ENCODE data around the gene NAB1.
"Not testable (repeated sequence)": the region's sequence is repeated elsewhere in the genome, so short reads cannot be mapped to it uniquely, and the experiment has no call there.

NAB1 gene, protein sequence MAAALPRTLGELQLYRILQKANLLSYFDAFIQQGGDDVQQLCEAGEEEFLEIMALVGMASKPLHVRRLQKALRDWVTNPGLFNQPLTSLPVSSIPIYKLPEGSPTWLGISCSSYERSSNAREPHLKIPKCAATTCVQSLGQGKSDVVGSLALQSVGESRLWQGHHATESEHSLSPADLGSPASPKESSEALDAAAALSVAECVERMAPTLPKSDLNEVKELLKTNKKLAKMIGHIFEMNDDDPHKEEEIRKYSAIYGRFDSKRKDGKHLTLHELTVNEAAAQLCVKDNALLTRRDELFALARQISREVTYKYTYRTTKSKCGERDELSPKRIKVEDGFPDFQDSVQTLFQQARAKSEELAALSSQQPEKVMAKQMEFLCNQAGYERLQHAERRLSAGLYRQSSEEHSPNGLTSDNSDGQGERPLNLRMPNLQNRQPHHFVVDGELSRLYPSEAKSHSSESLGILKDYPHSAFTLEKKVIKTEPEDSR

DNA sequence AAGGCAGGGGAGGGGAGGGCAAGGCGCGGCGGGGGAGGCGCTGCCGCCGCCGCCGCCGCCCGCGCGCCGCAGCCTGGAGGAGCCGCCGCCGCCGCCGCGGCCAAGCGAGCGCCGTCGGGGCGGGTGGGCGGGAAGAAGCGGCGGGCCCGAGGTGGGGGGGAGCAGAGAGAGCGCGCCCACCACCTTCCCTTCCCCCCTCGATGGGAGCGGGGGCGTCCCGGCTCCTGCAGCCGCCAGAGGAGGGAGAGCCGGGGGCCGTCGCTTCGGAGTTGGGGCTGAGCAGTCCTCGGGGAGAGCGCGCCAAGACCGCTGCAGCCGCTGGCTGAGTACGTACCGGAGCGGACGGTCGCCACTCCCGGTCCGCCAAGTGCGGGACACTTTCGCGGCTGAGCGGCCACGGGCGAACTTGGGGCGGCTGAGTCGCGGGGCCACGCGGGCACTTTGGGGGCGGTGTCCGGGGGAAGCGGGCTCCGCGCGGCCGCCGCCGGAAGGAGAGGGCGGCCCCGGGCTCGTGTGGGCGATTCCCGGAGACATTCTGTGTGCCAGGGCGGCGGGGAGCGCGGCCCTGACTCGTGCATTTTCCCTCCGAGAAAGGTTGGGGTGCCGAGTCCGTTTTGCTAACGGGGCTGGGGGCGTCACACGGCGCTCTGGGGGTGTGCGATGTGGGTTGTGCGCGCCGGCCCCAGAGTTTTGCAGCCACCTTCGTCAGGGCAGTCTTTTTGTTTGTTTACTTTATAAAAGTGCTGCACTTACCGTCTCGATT is at the start of gene NAB1:
TSS of gene NAB1 (plus strand) at position 49 of the 763 bp plus-strand sequence. CDS start 10,094 bp downstream, outside the sequence.
- DNase-seq (ENCODE audit: low read depth), result no peak

DNA sequence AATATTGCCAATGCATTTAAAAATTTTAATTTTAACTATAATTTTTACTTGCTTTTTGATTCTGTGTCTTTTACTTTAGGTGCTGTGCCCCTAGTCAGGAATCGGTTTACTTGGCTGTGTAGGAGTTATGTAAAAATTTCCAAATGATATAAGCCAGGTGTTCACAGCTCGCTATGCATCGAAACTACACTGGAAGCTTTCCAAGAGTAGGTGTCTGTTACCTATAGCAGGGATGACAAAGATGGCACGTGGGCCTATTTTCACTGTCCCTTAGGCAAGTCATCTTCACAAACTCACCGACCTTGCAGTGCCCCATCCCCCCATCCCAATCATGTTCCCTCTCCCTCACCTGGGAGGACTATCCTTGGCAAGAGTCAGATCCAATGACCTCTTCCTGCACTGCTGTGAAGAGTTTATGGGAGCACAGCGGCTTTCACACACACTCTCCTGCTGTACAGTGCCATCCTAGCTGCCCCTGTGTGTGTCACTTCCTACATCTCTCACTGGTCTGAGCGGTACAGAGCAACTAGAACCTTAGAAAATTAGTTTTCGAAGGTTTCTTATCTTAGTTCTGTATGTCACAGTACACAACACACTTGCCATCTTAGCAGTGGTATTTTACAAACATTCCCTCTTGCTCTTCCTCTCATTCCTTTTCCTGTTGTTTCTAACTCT is 49.2 kb upstream of the NAB1 start:
- DNase-seq (ENCODE audit: low read depth), result no peak

DNA sequence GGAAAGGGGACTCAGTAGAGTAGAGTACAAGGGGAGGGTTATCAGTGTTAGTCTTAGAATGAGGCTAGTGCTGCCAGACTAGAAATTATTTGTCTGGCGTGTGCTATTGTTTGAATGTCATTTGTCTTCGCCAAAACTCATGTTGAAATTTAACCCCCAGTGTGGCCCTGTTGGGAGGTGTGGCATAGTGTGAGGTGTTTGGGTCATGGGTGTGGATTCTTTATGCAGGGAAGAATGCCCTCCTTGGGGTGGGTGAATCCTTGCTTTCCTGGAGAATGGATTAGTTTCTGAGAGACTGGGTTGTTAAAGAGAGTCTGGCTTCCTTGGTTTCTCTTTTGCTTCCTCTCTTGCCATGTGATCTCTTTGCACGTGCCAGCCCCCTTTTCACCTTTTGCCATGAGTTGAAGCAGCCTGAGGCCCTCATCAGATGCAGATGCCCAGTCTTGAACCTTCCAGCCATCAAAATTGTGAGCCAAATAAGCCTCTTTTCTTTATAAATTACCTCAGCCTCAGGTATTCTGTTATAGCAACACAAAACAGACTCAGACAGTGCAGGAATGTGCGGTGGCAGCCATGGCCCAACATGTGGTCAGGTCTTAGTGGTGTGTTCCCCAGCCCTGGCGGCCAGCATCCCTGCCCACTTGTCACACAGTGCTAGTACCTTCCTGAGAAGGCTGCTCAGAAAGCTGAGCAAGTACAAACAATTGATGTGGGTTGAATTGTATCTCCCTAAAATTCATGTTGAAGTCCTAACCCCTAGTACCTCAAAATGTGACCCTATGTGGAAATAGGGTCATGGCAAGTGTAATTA is 48.4 kb upstream of the NAB1 start:
- no peak for DNase-seq (ENCODE audit: low read depth)

DNA sequence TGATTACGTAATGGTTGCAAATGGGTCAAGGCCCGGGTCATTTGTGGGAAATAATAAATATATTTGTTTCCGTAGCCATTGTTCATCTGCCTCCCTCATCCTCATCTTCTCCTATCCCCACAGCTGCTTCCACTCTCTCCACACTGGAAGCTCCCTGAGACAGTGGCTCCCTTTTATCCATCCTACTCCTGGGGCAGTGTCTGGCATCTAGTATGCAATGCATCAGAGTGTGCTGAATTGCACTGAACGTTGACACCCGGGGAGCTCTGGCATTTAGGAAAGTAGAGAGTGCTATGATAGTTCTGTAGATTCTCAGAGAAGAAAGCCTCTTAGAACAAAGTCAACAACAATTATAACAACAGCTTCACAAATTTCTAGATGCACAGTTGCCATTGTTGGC is 45.5 kb upstream of the NAB1 start:
- no peak for DNase-seq (ENCODE audit: low read depth)

DNA sequence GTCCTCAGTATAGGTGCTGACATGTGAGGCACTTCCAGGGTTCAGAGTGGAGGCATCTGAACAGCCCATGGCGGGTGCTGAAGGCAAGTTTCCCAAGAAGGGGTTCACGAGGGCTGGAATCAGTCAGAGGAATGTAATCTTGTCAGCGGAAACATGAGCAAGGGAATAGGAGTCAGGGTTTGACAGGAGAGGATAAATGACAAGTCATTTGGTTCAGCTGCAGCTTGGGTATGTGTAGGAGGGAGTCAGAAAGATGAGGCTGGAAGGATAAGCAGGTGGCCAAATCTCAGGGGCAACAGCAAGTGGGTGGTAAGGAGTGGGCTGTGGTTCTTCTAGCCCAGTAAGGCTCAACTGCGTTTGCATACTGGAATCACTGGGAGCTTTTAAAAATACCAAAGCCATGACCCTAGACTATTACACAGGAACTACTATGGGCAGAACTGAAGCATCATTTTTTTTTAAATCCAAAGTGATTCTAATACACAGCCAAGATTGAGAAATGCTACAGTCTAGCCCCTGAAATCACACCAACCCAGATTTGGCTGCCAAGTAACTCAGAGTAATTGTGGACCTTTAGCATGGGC is 41.8 kb upstream of the NAB1 start:
- DNase-seq (ENCODE audit: low read depth), result peak; percentile 96

DNA sequence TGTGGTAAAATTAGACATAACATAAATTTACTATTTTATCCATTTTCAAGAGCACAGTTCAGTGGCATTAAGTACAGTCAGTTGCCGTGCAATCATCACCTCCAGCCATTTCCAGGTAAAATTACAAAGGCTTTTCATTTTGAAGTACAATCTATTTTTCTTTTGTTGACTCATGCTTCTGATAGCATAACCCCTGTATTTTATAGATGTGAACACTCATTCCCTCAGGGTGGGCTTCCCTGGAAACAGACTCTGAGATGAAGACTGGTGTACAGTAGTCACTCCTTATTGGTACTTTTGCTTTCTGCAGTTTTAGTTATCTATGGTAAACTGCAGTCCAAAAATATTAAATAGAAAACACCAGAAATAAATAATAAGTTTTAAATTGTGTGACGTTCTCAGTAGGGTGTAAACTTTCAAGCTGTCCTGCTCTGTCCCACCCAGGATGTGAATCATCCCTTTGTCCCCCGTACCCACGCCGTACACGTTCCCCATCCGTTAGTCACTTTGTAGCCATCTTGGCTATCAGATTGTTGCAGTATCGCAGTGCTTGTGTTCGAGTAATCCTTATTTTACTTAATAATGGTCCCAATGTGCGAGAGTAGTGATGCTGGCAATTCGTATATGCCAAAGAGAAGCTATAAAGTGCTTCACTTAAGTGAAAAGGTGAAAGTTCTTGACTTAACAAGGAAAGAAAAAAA is 41.1 kb upstream of the NAB1 start:
- DNase-seq (ENCODE audit: low read depth), result peak; percentile 97

DNA sequence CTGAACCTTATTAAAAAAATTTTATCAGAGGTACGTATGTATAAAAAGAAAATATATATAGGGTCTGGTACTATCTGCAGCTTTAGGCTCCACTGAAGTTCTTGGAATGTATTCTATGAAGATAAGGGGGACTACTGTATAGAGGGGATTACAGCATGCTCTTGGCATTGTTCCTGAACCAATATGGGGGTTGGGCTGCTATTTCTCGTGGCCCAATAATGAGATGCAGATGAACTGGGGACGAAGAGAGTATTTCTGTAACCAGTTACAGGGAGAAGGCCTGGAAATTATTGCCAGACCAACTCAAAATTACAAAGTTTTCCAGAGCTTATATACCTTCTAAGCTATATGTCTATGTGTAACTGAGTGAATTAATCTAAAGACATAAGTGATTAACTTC is 40.0 kb upstream of the NAB1 start:
- DNase-seq (ENCODE audit: low read depth), result not testable (repeated sequence)

DNA sequence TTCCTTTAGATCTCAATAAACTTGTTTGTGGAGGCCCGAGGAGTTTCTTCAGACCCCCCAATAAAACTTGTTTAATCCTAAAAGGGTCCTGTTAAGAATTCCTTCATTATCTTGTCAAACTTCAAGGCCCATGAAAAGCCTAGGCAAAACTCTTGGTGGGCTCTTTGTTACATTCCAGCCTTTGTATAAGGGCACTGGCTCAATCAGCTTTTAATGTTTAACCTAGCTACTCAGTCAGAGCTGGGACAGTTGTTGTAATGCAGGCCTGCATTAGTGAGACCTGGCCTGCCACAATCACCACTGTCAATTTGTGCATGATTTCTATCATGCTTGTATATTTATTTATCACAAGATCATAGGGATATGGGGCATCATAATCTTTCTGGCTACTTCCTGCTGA is 39.5 kb upstream of the NAB1 start:
- DNase-seq (ENCODE audit: low read depth), result not testable (repeated sequence)

DNA sequence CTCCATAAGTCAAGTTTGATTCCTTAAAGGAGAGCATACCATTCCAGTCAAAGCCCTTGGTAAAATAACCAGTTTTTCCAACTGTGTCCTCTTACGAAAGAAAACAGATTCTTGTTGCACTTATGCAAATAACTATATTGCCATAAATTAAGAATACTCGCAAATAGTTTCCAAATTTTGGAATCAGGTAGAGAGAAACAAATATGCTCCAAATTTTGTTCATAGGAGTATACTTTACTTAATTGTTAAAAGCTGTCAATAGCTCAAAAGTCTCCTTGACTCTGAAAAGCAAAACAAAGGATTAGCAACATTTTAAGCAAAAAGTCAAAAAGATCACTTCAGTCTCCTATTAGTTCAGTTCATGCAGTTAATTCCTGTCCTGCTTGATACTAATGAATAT is 38.4 kb upstream of the NAB1 start:
- DNase-seq (ENCODE audit: low read depth), result peak; percentile 12

DNA sequence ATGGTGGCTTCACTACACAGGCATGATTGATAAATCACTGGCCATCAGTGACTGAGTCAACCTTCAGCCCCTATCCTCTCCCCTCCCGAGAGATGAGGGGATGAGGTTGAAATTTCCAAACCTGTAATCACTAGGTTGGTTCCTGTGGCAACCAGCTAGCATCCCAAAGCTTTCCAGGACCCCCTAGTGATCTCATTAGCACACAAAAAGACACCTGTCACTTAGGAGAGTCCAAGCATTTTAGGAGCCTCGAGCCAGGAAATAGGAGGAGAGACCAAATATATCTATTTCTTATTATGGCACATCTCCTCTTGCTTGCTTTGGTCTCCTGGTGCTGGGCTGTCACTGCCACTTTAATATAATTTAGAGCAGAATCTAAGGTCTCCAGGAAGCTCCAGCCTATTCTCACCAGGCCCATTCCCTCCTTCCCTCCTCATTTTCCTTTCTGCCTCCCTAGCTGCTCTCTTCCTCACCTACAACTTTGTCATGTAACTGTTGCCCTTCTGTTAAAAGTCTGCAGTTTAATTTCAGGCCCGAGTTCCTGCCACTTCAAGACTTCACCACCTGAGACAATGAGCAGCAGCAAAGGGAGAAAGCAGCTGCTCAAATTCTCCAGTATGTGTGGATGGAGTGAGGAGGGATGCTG is 33.2 kb upstream of the NAB1 start:
- no peak for DNase-seq (ENCODE audit: low read depth)

DNA sequence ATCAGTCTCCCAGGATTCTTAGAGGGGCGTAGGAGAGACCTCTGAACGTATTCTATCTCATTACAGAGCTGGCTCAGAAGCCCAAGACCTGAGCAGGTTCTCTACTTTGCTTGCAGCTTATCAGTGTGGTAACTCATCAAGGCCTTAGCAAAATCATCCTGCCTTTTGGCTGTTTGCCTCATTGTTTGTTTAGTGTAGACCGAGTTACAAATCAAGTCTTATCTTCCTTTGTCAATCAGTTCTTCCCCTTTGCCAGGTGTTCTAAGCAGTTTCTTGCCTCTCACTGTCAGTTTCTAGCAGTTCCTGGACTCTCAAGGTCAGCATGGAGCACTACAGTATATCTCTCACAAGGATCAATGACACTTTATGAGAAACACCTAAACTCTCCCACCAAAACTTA is 30.9 kb upstream of the NAB1 start:
- no peak for DNase-seq (ENCODE audit: low read depth)

DNA sequence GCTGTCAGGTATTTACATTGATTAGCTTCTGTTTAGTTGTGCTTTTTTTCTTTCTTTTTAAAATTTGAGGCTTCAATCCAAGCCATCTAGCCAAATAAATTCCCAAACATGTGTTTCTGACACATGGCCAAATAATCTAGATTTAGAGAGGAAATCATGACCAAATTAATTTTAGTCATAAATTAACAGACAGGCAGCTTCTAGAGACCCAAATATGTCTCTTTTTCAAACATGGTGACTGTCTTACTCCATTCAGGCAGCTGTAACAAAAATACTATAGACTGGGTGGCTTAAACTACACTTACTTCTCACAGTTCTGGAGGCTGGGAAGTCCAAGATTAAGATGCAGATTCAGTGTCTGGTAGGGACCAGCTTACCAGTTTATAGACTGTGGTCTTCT is 23.2 kb upstream of the NAB1 start:
- DNase-seq (ENCODE audit: low read depth), result no peak

DNA sequence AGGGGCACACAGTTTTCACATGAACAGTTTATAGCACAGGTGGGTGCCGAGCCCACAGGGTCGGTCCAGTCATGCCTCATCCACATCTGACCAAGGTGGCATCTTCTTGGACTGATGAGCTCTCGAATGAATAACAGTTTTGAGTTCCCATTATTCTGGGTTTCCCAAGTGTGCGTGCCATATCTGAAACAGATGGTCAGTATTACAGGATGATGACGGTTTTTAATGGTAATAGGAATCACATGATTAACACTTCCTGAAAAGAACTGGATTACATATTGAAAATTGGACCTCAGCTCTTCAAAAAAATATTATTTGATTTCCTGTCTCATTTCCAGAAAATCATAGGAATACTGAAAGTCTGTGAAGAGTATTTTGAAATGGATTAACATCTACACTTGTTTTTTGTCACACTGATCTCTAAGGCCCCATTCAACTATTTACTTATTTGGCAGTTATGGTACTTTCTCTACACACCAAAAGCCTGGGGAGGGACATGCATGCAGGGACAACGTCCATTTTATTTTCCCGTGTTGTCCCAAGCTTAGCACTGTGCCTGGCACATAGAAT is 22.2 kb upstream of the NAB1 start:
- DNase-seq (ENCODE audit: low read depth), result no peak

DNA sequence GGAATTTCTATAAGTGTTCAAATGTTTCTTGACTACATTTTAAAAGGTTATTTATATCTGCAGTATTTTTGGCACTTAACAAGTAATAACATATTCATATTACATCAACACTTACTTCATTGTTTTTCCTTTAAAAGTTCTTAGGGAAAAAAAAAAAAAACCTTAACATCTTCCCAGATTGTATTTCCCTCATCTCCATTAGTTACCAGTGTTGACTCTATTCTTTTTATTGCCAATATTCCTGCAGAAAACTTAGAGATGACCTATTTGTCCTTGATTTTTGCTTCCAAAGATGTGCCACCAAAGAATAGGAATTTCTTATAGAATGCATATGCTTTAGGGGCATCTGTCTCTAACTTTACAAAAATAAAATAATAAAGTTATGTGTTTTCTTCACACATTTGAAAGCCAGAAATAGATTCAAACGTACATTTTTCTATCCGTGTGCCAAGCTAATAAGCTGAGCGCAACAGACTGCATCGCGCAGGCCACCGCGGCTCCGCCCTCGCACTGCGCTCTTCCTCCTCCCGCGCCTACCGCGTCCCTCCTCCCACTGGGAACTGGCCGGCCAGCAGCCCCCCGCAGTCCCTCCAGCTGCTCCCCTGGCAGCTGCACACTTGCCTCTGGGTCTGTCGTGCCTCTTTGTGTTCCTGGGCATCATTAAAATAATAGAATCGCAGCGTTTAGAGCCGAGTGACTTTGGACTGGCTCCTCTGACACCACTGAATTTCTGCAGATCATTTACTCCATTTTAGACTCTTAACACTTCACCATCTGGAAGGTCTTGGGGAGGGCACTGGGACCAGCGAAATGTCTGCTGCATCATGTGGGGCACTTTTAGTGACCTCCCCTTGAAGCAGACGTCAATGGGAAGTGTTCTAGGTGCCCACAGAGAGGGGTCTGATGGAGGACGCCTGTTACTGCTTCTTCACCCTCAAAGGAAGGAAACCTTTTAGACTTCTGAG is 21.2 kb upstream of the NAB1 start:
- peak; percentile 59 for DNase-seq (ENCODE audit: low read depth)

DNA sequence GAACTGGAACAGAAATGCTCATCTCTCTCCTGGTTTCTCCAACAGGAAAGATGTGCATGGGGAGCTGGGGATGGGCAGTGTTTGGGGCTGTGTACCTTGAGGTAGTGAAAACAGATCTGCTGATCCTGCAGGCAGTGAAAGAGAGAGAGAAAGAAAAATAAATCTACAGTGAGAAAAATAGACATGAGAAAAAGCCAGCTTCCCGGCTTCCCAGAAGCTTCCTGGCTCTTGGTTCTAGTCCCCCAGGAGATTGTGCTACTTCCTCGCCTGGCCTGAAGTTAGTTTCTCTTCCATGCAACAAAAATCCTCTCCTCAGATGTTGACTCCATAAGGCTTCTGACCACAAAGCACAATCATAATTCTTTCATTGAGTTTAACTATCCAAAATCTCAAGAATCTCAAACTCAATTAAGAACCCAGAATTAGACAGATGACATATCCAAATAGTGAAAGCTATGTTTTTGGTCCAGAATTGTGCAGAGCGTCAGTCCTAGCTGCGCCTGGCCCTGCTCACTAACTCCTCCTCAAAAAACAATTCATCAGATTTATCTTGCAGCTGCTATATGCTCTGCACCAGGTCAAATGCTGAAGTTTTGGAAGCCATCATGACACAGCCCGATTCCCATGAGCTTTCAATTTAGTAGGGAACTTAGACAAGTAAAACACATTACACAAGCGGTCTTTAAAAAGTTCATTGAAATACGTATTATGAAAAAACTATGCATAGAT is 20.1 kb upstream of the NAB1 start:
- no peak for DNase-seq (ENCODE audit: low read depth)

DNA sequence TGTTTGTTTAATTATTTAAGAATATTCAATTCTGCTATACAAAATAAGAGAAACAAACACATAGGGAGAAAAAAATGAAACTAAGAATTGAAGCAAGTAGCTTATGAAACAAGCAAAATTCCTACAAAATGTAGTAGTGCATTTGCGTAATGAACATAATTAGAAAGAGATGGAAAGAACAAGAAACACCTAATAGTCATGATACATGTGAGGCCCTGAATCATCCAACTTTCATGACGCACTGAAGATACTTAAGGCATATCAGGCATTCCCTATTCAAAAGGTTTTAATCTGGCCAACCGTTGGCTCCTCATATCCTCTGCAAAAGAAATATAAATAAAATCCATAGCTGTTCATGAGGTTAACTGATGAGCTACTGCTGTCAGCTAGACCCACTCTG is 14.5 kb upstream of the NAB1 start:
- peak; percentile 56 for DNase-seq (ENCODE audit: low read depth)

DNA sequence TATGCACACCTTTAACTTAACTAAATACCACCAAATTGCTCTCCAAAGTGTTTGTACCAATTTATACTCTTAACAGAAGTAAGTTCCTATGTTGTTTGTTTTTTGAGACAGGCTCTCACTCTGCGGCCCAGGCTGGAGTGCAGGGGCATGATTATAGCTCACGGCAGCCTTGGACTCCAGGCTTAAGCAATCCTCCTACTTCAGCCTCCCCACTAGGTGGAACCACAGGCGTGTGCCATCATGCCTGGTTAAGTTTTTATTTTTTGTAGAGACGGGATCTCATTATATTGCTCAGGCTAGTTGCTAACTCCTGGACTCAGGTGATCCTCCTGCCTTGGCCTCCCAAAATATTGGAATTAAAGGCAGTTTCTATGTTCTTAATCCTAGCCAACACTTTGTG is 13.1 kb upstream of the NAB1 start:
- no peak for DNase-seq (ENCODE audit: low read depth)

DNA sequence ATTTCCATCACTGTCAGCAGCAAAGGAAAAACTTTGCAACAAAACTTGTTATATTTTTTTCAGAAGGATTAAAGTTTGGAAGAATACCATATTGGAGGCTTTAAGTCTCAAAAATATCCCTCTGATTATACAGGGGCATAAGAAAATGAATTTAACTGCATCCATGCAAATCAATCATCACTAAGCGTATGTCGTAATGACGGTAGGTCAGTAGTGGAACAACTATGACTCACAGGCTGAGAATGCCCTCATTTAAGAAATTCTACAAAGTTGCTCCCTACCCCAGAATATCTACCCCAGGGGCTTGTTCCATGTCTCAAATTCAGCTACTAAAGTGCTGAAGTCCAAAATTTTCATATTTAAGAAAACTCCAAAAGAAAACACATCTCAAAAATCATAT is 12.5 kb upstream of the NAB1 start:
- DNase-seq (ENCODE audit: low read depth), result peak; percentile 85
